ENCODE data around the gene PIK3AP1. TPM values are rescaled to one million over a fixed set of nuclear protein-coding genes. Genes with fewer than 3 reads are reported as not detected.
"Not testable (repeated sequence)": the region's sequence is repeated elsewhere in the genome, so short reads cannot be mapped to it uniquely, and the experiment has no call there.

PIK3AP1 gene
- total RNA-seq, 2 experiments from 2014 or later = 8.7 to 11.5 TPM

DNA sequence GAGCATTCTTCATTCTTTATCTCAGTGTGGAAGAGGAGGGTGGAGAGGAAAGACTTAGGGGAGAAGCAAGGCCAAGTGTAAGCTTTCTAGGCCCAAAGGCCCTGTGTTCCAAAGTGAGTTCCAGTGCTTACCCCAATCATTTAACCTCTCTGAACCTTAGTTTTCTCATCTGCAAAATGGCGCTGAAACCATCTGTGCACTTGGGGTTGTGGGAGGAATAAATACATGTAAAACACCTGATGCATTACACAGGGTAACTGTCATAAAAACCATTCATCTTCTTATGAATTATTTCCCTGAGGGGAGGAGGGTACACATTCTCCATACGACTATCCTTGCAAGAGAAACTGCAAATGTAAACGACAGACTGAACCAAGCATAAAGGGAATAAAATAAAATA, 19.0 kb downstream of the PIK3AP1 start:
- no peak overlapping the region for H3K27ac Mint-ChIP-seq
- CTCF ChIA-PET = no interaction called here

GRCh38 chr10:96700374-96701099, 19.8 kb downstream of the PIK3AP1 start:
- ATAC-seq = no peak
- H3K9me3 Mint-ChIP-seq (ENCODE audit: low read depth) = no peaks in the 10 kb centered on the region
- H3K27me3 Mint-ChIP-seq = no peaks in the 10 kb centered on the region
- no peak for DNase-seq
- H3K27ac Mint-ChIP-seq = no peak overlapping the region
- CTCF ChIA-PET = no interaction called here
- H3K4me1 Mint-ChIP-seq = peaks cover 14% of the 10 kb centered on the region
- peaks cover 3% of the 10 kb centered on the region for H3K36me3 Mint-ChIP-seq
- H3K4me3 Mint-ChIP-seq = no peak overlapping the region

More for the DNA sequence above, 19.0 kb downstream of the PIK3AP1 start:
- no peak overlapping the region for H3K4me3 Mint-ChIP-seq
- peaks cover 6% of the 10 kb centered on the region for H3K4me1 Mint-ChIP-seq
- ATAC-seq (no peak), DNase-seq (no peak)
- H3K27me3 Mint-ChIP-seq = no peaks in the 10 kb centered on the region
- H3K9me3 Mint-ChIP-seq (ENCODE audit: low read depth) = no peaks in the 10 kb centered on the region
- peaks cover 3% of the 10 kb centered on the region for H3K36me3 Mint-ChIP-seq

DNA sequence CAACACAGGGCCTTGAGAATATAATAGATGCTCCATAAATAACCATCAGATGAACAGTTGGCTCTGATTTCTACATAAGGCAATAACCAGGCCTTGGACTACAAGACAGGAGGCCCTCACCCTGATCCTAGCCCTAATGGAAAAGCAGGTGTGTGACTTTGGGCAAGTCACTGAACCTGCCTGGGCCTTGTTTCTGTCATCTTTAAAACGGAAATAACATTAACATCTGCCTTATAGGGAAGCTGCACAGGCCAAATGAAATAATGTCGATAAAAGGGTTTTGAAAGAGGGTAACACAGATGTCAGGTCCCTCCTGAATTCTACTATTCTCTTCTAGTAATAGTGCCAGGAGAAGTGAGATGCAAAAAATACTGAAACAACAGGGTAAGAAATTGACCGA, 20.7 kb downstream of the PIK3AP1 start:
- DNase-seq (no peak), ATAC-seq (no peak)
- CTCF ChIA-PET = interaction anchor here (2.2 kb wide), 1 partner anchor 56 kb away, joined by 6 read pairs; no protein-coding TSS in a partner anchor
- Mint-ChIP-seq H3K27ac (no peak overlapping the region), H3K4me1 (peaks cover 23% of the 10 kb centered on the region), H3K27me3 (no peaks in the 10 kb centered on the region), H3K9me3 (ENCODE audit: low read depth) (no peaks in the 10 kb centered on the region), H3K36me3 (peaks cover 3% of the 10 kb centered on the region), H3K4me3 (no peak overlapping the region)

- H3K27ac Mint-ChIP-seq; H3K4me3 Mint-ChIP-seq; ATAC-seq; H3K27me3 Mint-ChIP-seq; DNase-seq; H3K36me3 Mint-ChIP-seq; H3K9me3 Mint-ChIP-seq (ENCODE audit: low read depth): not testable (repeated sequence)
- H3K4me1 Mint-ChIP-seq = peaks cover 28% of the 10 kb centered on the region
- CTCF ChIA-PET = interaction anchor here (1.0 to 2.2 kb wide), 2 partner anchors 55 to 58 kb away, joined by 3 to 6 read pairs; no protein-coding TSS in a partner anchor
Measured at GRCh38 chr10:96698305-96698704, 22.0 kb downstream of the PIK3AP1 start.

DNA sequence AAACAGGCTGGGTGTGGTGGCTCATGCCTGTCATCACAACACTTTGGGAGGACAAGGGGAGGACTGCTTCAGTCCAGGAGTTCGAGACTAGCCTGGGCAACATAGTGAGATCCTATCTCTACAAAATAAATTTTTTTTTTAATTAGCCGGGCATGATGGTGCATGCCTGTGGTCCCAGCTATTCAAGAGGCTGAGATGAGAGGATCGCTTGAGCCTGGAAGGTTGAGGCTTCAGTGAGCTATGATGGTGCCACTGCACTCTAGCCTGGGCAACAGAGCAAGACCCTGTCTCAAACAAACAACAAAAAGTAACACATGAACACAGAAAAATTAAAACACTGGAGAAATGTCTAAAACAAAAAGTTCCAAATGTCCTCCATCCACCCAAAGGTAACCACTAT, 22.9 kb downstream of the PIK3AP1 start:
- ATAC-seq (no peak), DNase-seq (no peak)
- H3K4me1 Mint-ChIP-seq = peaks cover 34% of the 10 kb centered on the region
- no peaks in the 10 kb centered on the region for H3K27me3 Mint-ChIP-seq
- no peaks in the 10 kb centered on the region for H3K9me3 Mint-ChIP-seq (ENCODE audit: low read depth)
- no peak overlapping the region for H3K27ac Mint-ChIP-seq
- CTCF ChIA-PET = interaction anchor here (2.2 kb wide), 1 partner anchor 54 kb away, joined by 6 read pairs; no protein-coding TSS in a partner anchor
- H3K4me3 Mint-ChIP-seq = no peak overlapping the region
- peaks cover 3% of the 10 kb centered on the region for H3K36me3 Mint-ChIP-seq

DNA sequence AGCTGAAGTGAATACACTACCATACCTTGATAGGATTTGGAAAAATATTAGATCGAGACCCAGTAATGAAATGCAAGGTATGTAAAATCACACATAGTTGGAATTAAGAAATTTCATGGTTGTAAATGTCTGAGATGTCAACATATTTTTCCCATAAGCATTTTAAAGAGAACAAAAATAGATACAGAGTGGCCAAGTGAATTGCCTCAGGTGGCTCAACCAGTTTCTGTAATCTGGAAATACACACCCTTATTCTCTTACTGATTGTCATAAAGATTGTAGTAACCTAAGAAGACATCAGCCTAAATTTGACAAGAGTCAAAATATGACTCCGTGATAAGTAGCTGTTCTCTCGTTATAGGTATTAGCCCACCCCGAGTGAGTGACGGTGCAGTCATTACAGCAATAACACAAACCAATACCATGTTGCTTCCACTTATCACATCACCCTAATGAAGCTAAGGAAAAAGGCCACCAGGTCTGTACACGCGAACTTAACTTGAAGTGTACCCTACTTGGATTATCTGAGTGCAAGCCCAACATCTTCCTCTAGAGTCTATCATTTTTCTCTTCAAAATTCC, 23.4 kb downstream of the PIK3AP1 start:
- Mint-ChIP-seq H3K4me1 (peaks cover 33% of the 10 kb centered on the region), H3K27me3 (no peaks in the 10 kb centered on the region), H3K27ac (no peak overlapping the region), H3K9me3 (ENCODE audit: low read depth) (no peaks in the 10 kb centered on the region), H3K4me3 (no peak overlapping the region), H3K36me3 (peaks cover 3% of the 10 kb centered on the region)
- DNase-seq (no peak), ATAC-seq (no peak)
- CTCF ChIA-PET = no interaction called here

DNA sequence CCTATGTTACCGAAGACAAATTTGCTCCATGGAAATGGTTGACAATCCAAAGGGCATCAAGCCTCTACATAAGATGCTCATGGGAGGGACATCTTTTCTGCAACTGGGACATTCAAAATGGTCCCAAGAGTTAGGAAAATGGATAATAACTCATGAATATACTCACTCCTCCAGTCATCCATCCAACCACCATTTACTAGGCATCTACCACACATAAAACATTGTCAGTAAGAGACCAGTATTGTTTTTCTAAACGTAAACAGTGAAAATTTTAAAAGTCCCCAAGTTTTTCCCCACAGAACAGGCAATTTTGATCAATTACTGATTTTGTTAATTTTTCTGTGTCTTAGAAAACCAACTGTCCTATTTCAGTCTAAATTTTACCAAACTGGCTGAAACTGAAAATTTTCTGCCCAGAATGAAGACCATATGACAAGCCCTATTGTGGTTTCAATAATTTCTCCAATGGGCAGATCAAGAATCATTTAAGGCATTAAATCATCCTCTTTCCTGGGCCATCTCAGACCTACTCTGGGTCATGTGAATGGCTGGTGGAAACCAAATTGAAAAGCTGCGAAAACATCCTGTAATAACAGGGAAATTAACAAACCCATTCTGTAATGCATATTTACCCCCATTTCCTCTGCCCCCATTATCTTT, 24.2 kb downstream of the PIK3AP1 start:
- Mint-ChIP-seq H3K4me3 (no peak overlapping the region), H3K27me3 (no peaks in the 10 kb centered on the region), H3K4me1 (peaks cover 38% of the 10 kb centered on the region), H3K9me3 (ENCODE audit: low read depth) (no peaks in the 10 kb centered on the region), H3K27ac (peak overlapping the region; percentile 76), H3K36me3 (peaks cover 2% of the 10 kb centered on the region)
- no peak for ATAC-seq
- no peak for DNase-seq
- CTCF ChIA-PET = interaction anchor here (1.3 to 1.5 kb wide), 2 partner anchors 10 to 56 kb away, joined by 4 read pairs; no protein-coding TSS in a partner anchor

DNA sequence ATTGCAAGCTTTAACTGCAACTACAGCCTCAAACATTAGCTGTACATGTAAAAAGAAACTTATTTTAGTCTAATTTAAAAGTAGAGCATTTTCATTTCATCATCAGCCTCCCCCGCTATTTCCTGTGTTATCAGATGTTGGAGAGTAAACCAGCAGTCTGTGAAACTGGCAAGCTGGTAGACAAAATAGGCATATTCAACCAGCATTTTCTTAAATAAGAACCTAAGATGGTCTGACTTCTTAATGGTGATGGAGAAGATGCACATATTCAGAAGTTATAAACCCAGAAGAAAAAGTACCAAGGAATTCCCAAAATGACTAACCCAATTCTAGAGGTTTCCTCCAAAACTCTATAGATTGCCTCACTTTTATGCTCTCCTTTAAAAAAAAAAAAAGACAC, 24.9 kb downstream of the PIK3AP1 start:
- no peaks in the 10 kb centered on the region for H3K27me3 Mint-ChIP-seq
- H3K9me3 Mint-ChIP-seq (ENCODE audit: low read depth) = no peaks in the 10 kb centered on the region
- H3K27ac Mint-ChIP-seq = peak overlapping the region; percentile 76
- ATAC-seq (peak; percentile 74), DNase-seq (no peak)
- CTCF ChIA-PET = interaction anchor here (0.8 to 1.5 kb wide), 3 partner anchors 9 to 55 kb away, joined by 3 to 4 read pairs (median 4); no protein-coding TSS in a partner anchor
- peak overlapping the region; percentile 13 for H3K4me3 Mint-ChIP-seq
- peaks cover 2% of the 10 kb centered on the region for H3K36me3 Mint-ChIP-seq
- H3K4me1 Mint-ChIP-seq = peaks cover 45% of the 10 kb centered on the region

GRCh38 chr10:96693431-96693830, 26.9 kb downstream of the PIK3AP1 start:
- Mint-ChIP-seq H3K4me3 (no peak overlapping the region), H3K9me3 (ENCODE audit: low read depth) (no peaks in the 10 kb centered on the region), H3K27me3 (no peaks in the 10 kb centered on the region), H3K27ac (no peak overlapping the region), H3K4me1 (peaks cover 54% of the 10 kb centered on the region), H3K36me3 (peaks cover 2% of the 10 kb centered on the region)
- no peak for DNase-seq
- CTCF ChIA-PET = no interaction called here
- no peak for ATAC-seq

DNA sequence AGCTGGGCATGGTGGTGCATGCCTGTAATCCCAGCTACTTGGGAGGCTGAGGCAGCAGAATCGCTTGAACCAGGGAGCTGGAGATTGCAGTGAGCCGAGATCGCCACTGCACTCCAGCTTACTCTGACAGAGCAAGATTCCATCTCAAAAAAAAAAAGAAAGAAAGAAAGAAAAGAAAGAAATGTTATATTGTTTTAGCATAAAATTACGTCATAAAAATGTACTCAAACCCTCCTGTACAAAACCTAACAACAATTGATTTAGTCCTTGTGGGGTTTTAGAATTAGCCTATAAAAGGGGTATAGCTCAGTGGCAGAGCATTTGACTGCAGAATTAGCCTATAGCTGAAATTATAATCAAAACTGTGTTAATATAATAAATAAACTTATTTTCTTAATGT, 27.9 kb downstream of the PIK3AP1 start:
- Mint-ChIP-seq H3K27me3 (no peaks in the 10 kb centered on the region), H3K36me3 (no peaks in the 10 kb centered on the region), H3K4me3 (no peak overlapping the region), H3K27ac (no peak overlapping the region), H3K4me1 (peaks cover 56% of the 10 kb centered on the region), H3K9me3 (ENCODE audit: low read depth) (no peaks in the 10 kb centered on the region)
- ATAC-seq (no peak), DNase-seq (no peak)
- CTCF ChIA-PET = interaction anchor here (0.9 to 1.5 kb wide), 4 partner anchors 24 to 51 kb away, joined by 3 to 6 read pairs (median 4); no protein-coding TSS in a partner anchor

GRCh38 chr10:96691761-96692160, 28.6 kb downstream of the PIK3AP1 start:
- DNase-seq (no peak), ATAC-seq (no peak)
- H3K9me3 Mint-ChIP-seq (ENCODE audit: low read depth) = no peaks in the 10 kb centered on the region
- H3K27me3 Mint-ChIP-seq = no peaks in the 10 kb centered on the region
- H3K4me1 Mint-ChIP-seq = peaks cover 58% of the 10 kb centered on the region
- no peaks in the 10 kb centered on the region for H3K36me3 Mint-ChIP-seq
- no peak overlapping the region for H3K27ac Mint-ChIP-seq
- no peak overlapping the region for H3K4me3 Mint-ChIP-seq
- CTCF ChIA-PET = interaction anchor here (0.6 to 1.8 kb wide), 8 partner anchors 22 to 51 kb away, joined by 3 to 7 read pairs (median 4); no protein-coding TSS in a partner anchor

DNA sequence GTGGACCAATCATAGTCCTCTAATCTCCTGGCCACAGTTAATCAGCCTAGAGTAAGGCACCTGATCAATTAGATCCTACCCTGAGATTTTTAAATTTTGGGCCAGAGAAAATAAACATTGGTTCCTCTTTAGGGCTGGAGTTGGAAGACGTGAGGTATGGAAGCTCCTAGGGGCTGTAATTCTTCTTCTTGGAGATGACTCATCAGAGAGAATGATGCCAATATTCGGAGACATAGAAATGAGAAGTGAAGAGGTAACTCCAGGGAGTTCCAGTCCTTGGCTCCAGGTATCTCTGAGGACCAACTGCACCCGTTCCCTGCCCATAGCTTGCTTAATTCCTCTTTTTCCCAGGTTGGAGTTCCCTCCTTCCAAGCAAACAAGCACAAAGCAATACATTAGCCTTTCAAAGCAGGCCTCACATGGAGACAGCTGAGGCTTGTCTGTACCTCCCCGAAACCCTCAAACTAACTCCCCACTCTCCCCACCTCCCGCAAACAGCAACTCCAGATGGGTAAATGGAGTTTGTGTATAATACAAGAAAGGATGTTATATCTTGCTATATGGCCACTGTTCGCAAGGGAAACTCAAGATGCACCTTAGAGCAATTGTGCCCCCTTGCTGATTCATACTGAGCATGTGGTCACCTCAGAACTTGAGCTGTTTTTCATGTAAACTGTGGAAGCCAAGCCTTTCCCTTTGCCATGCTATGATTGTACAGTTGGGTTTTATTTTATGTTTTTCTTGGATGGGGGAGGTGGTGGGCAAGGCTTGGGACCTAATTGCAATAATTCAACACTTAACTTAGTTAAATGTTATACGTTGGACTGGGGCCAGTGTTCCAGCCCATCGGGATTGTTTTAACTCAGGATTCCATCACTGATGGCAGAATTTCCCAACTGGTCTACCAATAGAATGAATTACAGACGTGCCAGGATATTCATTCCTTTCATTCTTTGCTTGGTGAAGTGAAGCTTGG, 29.3 kb downstream of the PIK3AP1 start:
- DNase-seq (peak; percentile 63), ATAC-seq (peak; percentile 65)

More for the DNA sequence above, 29.3 kb downstream of the PIK3AP1 start:
- H3K27ac Mint-ChIP-seq = no peak overlapping the region
- H3K4me3 Mint-ChIP-seq = no peak overlapping the region
- peaks cover 54% of the 10 kb centered on the region for H3K4me1 Mint-ChIP-seq
- no peaks in the 10 kb centered on the region for H3K36me3 Mint-ChIP-seq
- H3K27me3 Mint-ChIP-seq = no peaks in the 10 kb centered on the region
- no peaks in the 10 kb centered on the region for H3K9me3 Mint-ChIP-seq (ENCODE audit: low read depth)
- CTCF ChIA-PET = interaction anchor here (0.6 to 1.8 kb wide), 8 partner anchors 21 to 51 kb away, joined by 3 to 7 read pairs (median 4); no protein-coding TSS in a partner anchor
